GM04504 (cell line): Measurements from ENCODE around the gene TMEM208.

Experiments
- DNase-seq: peaks from one replicate; pipeline ENCODE4 v3.0.0-alpha.2; 2012; ENCODE audit warnings: low read depth

TMEM208 gene

GRCh38 chr16:67237396-67238277, 10.7 kb downstream of the TMEM208 start:
- no peak for DNase-seq

GRCh38 chr16:67238278-67238575, 11.3 kb downstream of the TMEM208 start:
- DNase-seq: no peak

GRCh38 chr16:67238806-67239470, 12.0 kb downstream of the TMEM208 start:
- DNase-seq: no peak

GRCh38 chr16:67240506-67240905, 13.6 kb downstream of the TMEM208 start:
- no peak for DNase-seq

- DNase-seq: peak; percentile 77
These were observed 14.3 kb downstream of the TMEM208 start for GRCh38 chr16:67241008-67241900.

GRCh38 chr16:67242138-67242730, 15.3 kb downstream of the TMEM208 start:
- DNase-seq: no peak

GRCh38 chr16:67243481-67243880, 16.6 kb downstream of the TMEM208 start:
- no peak for DNase-seq

GRCh38 chr16:67244387-67245185, 17.7 kb downstream of the TMEM208 start:
- peak; percentile 85 for DNase-seq

GRCh38 chr16:67245186-67245585, 18.3 kb downstream of the TMEM208 start:
- no peak for DNase-seq

- DNase-seq: no peak
These were observed 18.7 kb downstream of the TMEM208 start for GRCh38 chr16:67245674-67246080.

- peak; percentile 59 for DNase-seq
These were observed 19.3 kb downstream of the TMEM208 start for GRCh38 chr16:67246081-67246755.

GRCh38 chr16:67246756-67247191, 19.8 kb downstream of the TMEM208 start:
- DNase-seq: no peak

GRCh38 chr16:67247192-67248072, 20.5 kb downstream of the TMEM208 start, which contains the start of gene FHOD1:
Gene FHOD1 (minus strand): TSS chr16:67247481. CDS start chr16:67247410, 71 bp downstream.
- peak; percentile 84 for DNase-seq

- no peak for DNase-seq
These were observed 21.1 kb downstream of the TMEM208 start for GRCh38 chr16:67248073-67248400.

- no peak for DNase-seq
These were observed 21.7 kb downstream of the TMEM208 start, which contains the start of gene SLC9A5 for GRCh38 chr16:67248401-67249177. Gene SLC9A5 (plus strand): TSS chr16:67248979. CDS start chr16:67249015, 36 bp downstream.

- DNase-seq: no peak
These were observed 22.5 kb downstream of the TMEM208 start for GRCh38 chr16:67249178-67250044.

GRCh38 chr16:67250045-67250327, 23.1 kb downstream of the TMEM208 start:
- no peak for DNase-seq
